Adipose tissue (tissue), 3 donors: Measurements from ENCODE around the gene TMEM208. TPM values are rescaled to one million over a fixed set of nuclear protein-coding genes. Genes with fewer than 3 reads are reported as not detected.
A peak's percentile ranks its signal among the peaks of the same experiment; 100 is the strongest.

Experiments used
- H3K27ac ChIP-seq: one replicate; pipeline ENCODE4 v1.5.1; 2013; ENCODE audit warnings: low read depth, low read length
- WGBS, 3 donors: extraction: QIAGEN DNeasy Blood & Tissue Kit; methylation state at CpG; one replicate each; pipeline ENCODE4 v1.1.7; 2013; 5-methylcytosine and 5-hydroxymethylcytosine counted together
- polyA plus RNA-seq, 3 donors: library from polyadenylated mRNA; stranded (reverse); fragments of 200-250 nt; gene quantifications; one replicate each; pipeline ENCODE4 v1.2.3, GENCODE V29; 2013
- donor health status: healthy with polysubstance abuse.
- donor health status: Bipolar disorder and iron deficiency.
- donor health status: healthy.

The TMEM208 gene
- polyA plus RNA-seq, 3 donors, result 65.4 to 77.4 (median 75.5) TPM

GRCh38 chr16:67228905-67229304 is 2.0 kb downstream of the TMEM208 start:
- H3K27ac ChIP-seq, result no peak overlapping the region
- 82 to 85% (median 85%) methylated on average over 9 of the region's 9 CpGs for WGBS, 3 donors

GRCh38 chr16:67229906-67230808 is 3.2 kb downstream of the TMEM208 start:
- H3K27ac ChIP-seq, result no peak overlapping the region
- WGBS, 3 donors, result 89 to 93% (median 91%) methylated on average over 32 of the region's 32 CpGs

GRCh38 chr16:67230809-67231660 is 4.1 kb downstream of the TMEM208 start:
- 74 to 91% (median 85%) methylated on average over 12 of the region's 12 CpGs for WGBS, 3 donors
- H3K27ac ChIP-seq, result no peak overlapping the region

- 65 to 77% (median 71%) methylated on average over 7 of the region's 7 CpGs for WGBS, 3 donors
- H3K27ac ChIP-seq, result no peak overlapping the region
Measured at GRCh38 chr16:67233596-67233995, 6.7 kb downstream of the TMEM208 start.

- H3K27ac ChIP-seq, result no peak overlapping the region
- 93 to 98% (median 95%) methylated on average over 9 to 10 of the region's 10 CpGs for WGBS, 3 donors
Measured at GRCh38 chr16:67234180-67234597, 7.3 kb downstream of the TMEM208 start.

- WGBS, 3 donors, result 83 to 88% (median 86%) methylated on average over 17 of the region's 17 CpGs
- no peak overlapping the region for H3K27ac ChIP-seq
Measured at GRCh38 chr16:67235816-67236562, 9.1 kb downstream of the TMEM208 start.

GRCh38 chr16:67236563-67237395 is 9.8 kb downstream of the TMEM208 start:
- WGBS, 3 donors, result 82 to 85% (median 84%) methylated on average over 46 to 50 of the region's 50 CpGs
- no peak overlapping the region for H3K27ac ChIP-seq

GRCh38 chr16:67237396-67238277 is 10.7 kb downstream of the TMEM208 start:
- H3K27ac ChIP-seq, result no peak overlapping the region
- WGBS, 3 donors, result 83 to 84% (median 83%) methylated on average over 16 of the region's 16 CpGs

GRCh38 chr16:67238278-67238575 is 11.3 kb downstream of the TMEM208 start:
- H3K27ac ChIP-seq, result no peak overlapping the region
- 95 to 97% (median 96%) methylated on average over 3 of the region's 3 CpGs for WGBS, 3 donors

GRCh38 chr16:67238806-67239470 is 12.0 kb downstream of the TMEM208 start:
- WGBS, 3 donors, result 89 to 95% (median 89%) methylated on average over 9 of the region's 9 CpGs
- no peak overlapping the region for H3K27ac ChIP-seq

GRCh38 chr16:67240506-67240905 is 13.6 kb downstream of the TMEM208 start:
- H3K27ac ChIP-seq, result no peak overlapping the region
- 73 to 82% (median 75%) methylated on average over 4 of the region's 4 CpGs for WGBS, 3 donors

- no peak overlapping the region for H3K27ac ChIP-seq
- 46 to 59% (median 57%) methylated on average over 10 of the region's 10 CpGs for WGBS, 3 donors
Measured at GRCh38 chr16:67241008-67241900, 14.3 kb downstream of the TMEM208 start.

GRCh38 chr16:67242138-67242730 is 15.3 kb downstream of the TMEM208 start:
- no peak overlapping the region for H3K27ac ChIP-seq
- WGBS, 3 donors, result 80 to 87% (median 87%) methylated on average over 4 of the region's 4 CpGs

GRCh38 chr16:67243481-67243880 is 16.6 kb downstream of the TMEM208 start:
- WGBS, 3 donors, result 57 to 82% (median 59%) methylated on average over 4 of the region's 4 CpGs
- peak overlapping the region; percentile 67 for H3K27ac ChIP-seq
